GM23338 (cell line): ENCODE results near the gene NUP107.

ENCODE experiments used
- CREB1 ChIP-seq: fragments of 250-450 bp; sonication (Bioruptor Pico); IDR thresholded peaks from 2 replicates; pipeline ENCODE4 v1.5.0; 2020; ENCODE audit warnings: low read depth, mild to moderate bottlenecking, moderate library complexity
- ETS1 ChIP-seq: IDR thresholded peaks from 2 replicates; pipeline ENCODE4 v1.6.1; 2016; ENCODE audit warnings: antibody characterized with exemption
- EZH2 ChIP-seq: fragments of 200-600 bp; sonication (generic); IDR thresholded peaks from one replicate; pipeline ENCODE4 v1.8.0; 2017; ENCODE audit warnings: antibody characterized with exemption, mild to moderate bottlenecking, low read depth; ENCODE audit not compliant: unreplicated experiment
- EZH2phosphoT487 ChIP-seq: fragments of 200-600 bp; sonication (generic); IDR thresholded peaks from one replicate; pipeline ENCODE4 v1.8.1; 2018; ENCODE audit warnings: antibody characterized with exemption; ENCODE audit not compliant: unreplicated experiment
- JUNB ChIP-seq: IDR thresholded peaks from one replicate; pipeline ENCODE4 v1.6.1; 2016; ENCODE audit warnings: antibody characterized with exemption; ENCODE audit not compliant: unreplicated experiment
- NANOG ChIP-seq: IDR thresholded peaks from 2 replicates; pipeline ENCODE4 v1.6.1; 2016; ENCODE audit warnings: antibody characterized with exemption, borderline replicate concordance
- POLR2AphosphoS5 ChIP-seq: IDR thresholded peaks from 2 replicates; pipeline ENCODE4 v1.6.1; 2016; ENCODE audit warnings: antibody characterized with exemption, low read depth
- STAT1 ChIP-seq: IDR thresholded peaks from one replicate; pipeline ENCODE4 v1.6.1; 2016; ENCODE audit warnings: antibody characterized with exemption; ENCODE audit not compliant: unreplicated experiment
- ZNF114 ChIP-seq: fragments of 250-450 bp; sonication (Bioruptor Pico); IDR thresholded peaks from 2 replicates; pipeline ENCODE4 v1.5.0; 2020; ENCODE audit warnings: mild to moderate bottlenecking, moderate library complexity
- ZNF331 ChIP-seq: fragments of 250-450 bp; sonication (Bioruptor Pico); IDR thresholded peaks from 2 replicates; pipeline ENCODE4 v1.5.0; 2020; ENCODE audit warnings: low read depth, mild to moderate bottlenecking, moderate library complexity
- TF ChIP-seq, protein P1 (sequence below), 2 experiments: fragments of 200-600 bp in 1 of 2; sonication (generic) in 1 of 2; conservative IDR thresholded peaks; 2 replicates each; pipeline versions ENCODE4 v1.5.1 to v1.6.1; 2016 to 2017; ENCODE audit warnings: antibody characterized with exemption in 2 of 2, low read depth in 2 of 2, mild to moderate bottlenecking in 2 of 2, moderate library complexity in 1 of 2
- TF ChIP-seq, protein P2 (sequence below): IDR thresholded peaks from one replicate; pipeline ENCODE4 v1.6.1; 2018; ENCODE audit warnings: antibody characterized with exemption; ENCODE audit not compliant: unreplicated experiment

DNA sequence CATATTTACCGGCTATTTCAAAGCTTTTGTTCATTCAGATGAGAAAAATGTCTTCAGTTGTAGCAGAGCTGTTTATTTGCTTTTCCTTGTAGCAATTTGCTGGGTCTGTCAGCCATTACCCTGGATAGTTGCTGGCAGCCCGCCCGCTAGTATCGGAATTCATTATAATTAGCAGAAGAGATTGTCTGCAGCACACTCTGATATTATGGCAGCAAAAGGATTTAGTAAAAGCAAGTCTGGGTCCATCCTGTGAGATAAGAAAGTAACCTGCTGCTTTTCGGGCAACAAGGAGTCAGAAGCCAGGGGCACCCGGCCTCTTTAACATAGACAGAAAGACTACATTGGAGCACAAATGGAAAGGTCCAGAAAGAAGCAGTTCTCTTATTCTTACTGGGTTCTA is 53.1 kb downstream of the NUP107 start:
- TF ChIP-seq, protein P1, sequence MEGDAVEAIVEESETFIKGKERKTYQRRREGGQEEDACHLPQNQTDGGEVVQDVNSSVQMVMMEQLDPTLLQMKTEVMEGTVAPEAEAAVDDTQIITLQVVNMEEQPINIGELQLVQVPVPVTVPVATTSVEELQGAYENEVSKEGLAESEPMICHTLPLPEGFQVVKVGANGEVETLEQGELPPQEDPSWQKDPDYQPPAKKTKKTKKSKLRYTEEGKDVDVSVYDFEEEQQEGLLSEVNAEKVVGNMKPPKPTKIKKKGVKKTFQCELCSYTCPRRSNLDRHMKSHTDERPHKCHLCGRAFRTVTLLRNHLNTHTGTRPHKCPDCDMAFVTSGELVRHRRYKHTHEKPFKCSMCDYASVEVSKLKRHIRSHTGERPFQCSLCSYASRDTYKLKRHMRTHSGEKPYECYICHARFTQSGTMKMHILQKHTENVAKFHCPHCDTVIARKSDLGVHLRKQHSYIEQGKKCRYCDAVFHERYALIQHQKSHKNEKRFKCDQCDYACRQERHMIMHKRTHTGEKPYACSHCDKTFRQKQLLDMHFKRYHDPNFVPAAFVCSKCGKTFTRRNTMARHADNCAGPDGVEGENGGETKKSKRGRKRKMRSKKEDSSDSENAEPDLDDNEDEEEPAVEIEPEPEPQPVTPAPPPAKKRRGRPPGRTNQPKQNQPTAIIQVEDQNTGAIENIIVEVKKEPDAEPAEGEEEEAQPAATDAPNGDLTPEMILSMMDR (conservative IDR thresholded peaks at IDR 0.05; ENCODE audit: low read depth in 2 of 2): no peak
- TF ChIP-seq POLR2AphosphoS5: no peak
- TF ChIP-seq STAT1: no peak
- TF ChIP-seq, protein P2, sequence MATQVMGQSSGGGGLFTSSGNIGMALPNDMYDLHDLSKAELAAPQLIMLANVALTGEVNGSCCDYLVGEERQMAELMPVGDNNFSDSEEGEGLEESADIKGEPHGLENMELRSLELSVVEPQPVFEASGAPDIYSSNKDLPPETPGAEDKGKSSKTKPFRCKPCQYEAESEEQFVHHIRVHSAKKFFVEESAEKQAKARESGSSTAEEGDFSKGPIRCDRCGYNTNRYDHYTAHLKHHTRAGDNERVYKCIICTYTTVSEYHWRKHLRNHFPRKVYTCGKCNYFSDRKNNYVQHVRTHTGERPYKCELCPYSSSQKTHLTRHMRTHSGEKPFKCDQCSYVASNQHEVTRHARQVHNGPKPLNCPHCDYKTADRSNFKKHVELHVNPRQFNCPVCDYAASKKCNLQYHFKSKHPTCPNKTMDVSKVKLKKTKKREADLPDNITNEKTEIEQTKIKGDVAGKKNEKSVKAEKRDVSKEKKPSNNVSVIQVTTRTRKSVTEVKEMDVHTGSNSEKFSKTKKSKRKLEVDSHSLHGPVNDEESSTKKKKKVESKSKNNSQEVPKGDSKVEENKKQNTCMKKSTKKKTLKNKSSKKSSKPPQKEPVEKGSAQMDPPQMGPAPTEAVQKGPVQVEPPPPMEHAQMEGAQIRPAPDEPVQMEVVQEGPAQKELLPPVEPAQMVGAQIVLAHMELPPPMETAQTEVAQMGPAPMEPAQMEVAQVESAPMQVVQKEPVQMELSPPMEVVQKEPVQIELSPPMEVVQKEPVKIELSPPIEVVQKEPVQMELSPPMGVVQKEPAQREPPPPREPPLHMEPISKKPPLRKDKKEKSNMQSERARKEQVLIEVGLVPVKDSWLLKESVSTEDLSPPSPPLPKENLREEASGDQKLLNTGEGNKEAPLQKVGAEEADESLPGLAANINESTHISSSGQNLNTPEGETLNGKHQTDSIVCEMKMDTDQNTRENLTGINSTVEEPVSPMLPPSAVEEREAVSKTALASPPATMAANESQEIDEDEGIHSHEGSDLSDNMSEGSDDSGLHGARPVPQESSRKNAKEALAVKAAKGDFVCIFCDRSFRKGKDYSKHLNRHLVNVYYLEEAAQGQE: no peak
- no peak for TF ChIP-seq NANOG
- no peak for TF ChIP-seq ETS1
- no peak for TF ChIP-seq JUNB
- TF ChIP-seq EZH2: no peak
- no peak for TF ChIP-seq CREB1
- TF ChIP-seq ZNF331 (CRISPR knock-in tag): no peak
- no peak for TF ChIP-seq EZH2phosphoT487
- no peak for TF ChIP-seq ZNF114 (CRISPR knock-in tag)
